VCaP (cell line): ENCODE results near the gene IFNA14.
"Not testable (repeated sequence)": the region's sequence is repeated elsewhere in the genome, so short reads cannot be mapped to it uniquely, and the experiment has no call there.

ENCODE experiments used
- H3K27ac ChIP-seq: fragments of 450-650 bp; 2 replicates; pipeline ENCODE4 v1.5.1; 2017
- TF ChIP-seq, protein P1 (sequence below): fragments of 450-650 bp; conservative IDR thresholded peaks from 2 replicates; pipeline ENCODE4 v1.5.1; 2017; ENCODE audit warnings: mild to moderate bottlenecking, moderate library complexity

The IFNA14 gene

DNA sequence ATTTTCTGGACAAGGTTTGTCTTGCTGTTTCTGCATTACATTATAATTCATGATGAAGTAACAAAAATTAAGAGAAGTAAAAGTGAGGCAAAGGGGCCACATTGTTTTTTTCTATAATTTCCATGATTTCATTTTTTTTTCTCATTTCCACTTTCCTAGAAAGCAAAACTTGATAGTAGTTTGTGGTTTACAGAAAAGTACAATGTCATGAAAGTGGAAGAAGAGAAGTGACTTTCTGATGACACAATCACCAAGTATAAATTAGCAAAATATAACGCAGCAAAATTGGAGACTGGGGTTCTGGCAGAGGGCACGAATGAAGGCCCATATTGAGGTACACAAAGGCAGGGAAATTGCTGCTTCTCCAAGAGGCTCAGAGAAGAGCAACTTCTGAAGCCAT lies 5.0 kb upstream of the IFNA14 start:
- no peak overlapping the region for H3K27ac ChIP-seq
- TF ChIP-seq, protein P1, sequence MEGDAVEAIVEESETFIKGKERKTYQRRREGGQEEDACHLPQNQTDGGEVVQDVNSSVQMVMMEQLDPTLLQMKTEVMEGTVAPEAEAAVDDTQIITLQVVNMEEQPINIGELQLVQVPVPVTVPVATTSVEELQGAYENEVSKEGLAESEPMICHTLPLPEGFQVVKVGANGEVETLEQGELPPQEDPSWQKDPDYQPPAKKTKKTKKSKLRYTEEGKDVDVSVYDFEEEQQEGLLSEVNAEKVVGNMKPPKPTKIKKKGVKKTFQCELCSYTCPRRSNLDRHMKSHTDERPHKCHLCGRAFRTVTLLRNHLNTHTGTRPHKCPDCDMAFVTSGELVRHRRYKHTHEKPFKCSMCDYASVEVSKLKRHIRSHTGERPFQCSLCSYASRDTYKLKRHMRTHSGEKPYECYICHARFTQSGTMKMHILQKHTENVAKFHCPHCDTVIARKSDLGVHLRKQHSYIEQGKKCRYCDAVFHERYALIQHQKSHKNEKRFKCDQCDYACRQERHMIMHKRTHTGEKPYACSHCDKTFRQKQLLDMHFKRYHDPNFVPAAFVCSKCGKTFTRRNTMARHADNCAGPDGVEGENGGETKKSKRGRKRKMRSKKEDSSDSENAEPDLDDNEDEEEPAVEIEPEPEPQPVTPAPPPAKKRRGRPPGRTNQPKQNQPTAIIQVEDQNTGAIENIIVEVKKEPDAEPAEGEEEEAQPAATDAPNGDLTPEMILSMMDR: no peak

DNA sequence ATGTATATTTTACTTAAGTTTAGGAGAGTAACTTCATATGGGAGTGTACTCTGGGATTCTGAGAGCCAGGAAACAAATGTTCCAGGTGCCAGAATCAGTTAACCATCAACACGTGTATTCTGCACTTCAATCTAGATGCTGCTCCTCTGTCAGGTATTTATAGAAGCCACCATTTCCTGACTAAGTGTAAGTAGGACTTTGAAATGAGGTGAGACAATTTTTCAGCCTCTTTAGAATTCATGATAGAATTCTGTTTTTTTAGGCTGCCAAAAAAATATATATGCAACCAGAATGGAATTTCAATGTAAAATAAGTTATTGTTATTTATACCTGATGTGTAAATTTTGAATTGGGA lies 3.5 kb downstream of the IFNA14 start:
- not testable (repeated sequence) for H3K27ac ChIP-seq

DNA sequence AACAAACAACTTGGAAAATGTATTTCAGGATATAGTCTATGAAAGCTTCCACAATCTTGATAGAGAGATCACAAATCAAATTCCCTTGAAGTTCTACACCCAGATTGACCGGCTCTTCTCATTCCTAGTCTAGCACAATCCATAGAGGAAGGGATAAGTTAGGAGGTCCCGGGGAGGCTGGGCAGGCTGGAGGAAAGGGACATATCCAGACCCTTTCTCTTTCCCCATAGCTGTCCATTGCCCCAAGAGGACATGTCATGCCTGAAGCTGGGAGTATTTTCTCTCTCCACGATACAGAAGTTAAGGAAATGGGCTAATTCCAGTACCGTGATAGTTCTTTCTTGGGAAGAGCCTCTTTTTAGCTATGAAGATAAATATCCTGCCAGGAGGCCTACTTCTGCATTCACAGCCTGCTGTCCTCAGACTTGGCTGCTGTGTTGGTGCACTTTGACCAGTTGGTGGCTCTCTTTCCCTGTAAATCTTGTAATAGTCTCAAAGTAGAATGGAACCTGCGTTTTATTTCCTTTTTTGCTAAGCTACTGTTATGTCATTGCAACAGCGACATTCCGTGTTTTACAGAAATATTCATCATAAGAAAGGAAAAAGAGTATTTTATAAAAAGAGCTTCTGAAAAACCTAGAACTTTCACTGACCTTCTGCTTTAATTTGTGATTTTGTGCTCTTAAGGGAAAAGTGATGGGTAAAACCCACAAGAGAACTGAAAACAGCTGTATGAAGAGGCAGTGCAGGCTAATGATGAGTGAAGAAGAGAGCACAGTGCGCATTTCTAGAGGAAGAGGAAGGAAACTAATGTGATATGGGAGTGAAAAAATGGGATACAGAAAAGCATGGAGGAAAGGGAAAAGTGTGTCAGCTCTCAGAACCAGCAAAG lies 4.1 kb downstream of the IFNA14 start:
- TF ChIP-seq, protein P1: peak; percentile 79
- H3K27ac ChIP-seq: not testable (repeated sequence)

DNA sequence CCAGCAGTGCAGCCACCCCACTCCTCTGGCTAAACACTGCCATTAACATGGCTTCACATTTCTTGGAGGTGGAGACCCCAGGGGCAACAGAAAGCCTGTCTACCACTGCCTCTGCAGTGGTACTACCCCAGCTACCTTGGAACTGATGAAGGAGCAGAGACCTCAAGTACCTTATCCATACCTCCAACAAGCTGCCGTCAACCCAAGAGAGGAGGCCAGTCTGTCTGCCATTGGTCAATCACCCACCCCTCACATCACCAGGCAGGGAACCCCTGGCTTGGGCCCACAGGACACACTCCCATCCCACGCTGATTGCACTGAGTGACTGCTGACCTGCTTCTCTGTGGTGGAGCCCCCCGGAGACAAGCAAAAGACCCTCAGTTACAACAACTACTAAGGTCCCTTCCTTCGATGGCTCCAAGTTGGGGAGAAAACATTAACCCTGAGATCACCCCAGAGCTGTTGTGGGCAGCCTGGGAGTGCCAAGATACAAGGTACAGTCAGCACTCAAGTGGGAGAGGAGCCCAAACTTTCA lies 5.6 kb downstream of the IFNA14 start:
- H3K27ac ChIP-seq: no peak overlapping the region
- TF ChIP-seq, protein P1: no peak

DNA sequence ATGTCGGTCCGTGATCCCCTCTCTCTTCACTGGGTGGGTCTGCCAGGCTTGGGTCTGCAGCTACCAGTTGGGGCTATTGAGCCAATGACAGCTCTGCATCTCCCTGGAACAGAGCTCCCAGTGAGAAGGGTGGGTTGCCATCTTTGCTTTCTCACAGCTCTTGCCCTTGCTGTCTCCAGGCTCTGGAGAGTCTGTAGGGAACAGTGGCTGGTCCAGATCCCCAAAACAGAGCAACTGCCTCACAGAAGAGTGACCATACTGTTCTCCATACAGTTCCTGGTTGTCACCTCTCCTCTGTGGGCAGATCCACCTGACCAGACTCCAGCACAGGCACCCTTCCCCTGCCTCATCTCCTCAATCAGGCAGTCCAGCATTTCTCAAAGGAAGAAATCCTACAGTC lies 6.5 kb downstream of the IFNA14 start:
- TF ChIP-seq, protein P1: no peak
- H3K27ac ChIP-seq: no peak overlapping the region

DNA sequence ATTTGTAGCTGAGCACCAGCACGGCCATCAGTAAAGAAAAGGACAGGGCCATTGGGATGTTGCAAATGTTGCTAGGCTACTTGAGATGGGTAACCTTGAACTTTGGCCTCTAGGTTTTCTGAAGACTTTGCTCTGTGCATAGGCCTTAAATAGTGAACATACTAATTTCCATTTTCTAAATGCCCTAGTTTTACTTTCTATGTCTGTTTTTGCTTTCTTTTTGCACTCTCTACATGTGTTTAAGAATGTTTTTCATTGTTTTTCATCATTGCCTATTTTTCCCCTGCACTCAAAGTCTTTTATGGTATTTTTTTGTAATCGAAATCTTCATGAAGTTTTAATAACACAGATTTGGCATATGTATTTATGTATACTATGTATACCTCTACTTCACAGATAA lies 11.7 kb downstream of the IFNA14 start, which contains the start of gene IFNA17:
IFNA17 (minus strand) TSS at position 101 of the 400 bp plus-strand sequence; CDS start at position 52, 49 bp downstream.
- TF ChIP-seq, protein P1: no peak
- H3K27ac ChIP-seq: no peak within 1 kb of the TSS

DNA sequence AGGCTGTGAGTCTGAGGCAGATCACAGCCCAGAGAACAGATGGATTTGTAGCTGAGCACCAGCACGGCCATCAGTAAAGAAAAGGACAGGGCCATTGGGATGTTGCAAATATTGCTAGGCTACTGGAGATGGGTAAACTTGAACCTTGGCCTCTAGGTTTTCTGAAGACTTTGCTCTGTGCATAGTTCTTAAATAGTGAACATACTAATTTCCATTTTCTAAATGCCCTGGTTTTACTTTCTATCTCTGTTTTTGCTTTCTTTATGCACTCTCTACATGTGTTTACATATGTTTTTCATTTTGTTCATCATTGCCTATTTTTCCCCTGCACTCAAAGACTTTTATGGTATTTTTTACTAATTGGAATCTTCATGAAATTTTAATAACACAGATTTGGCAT lies 22.6 kb downstream of the IFNA14 start, which contains the start of gene IFNA16:
IFNA16 (minus strand) TSS at position 101 of the 400 bp plus-strand sequence; CDS start at position 95, 6 bp downstream.
- H3K27ac ChIP-seq: not testable (repeated sequence)

DNA sequence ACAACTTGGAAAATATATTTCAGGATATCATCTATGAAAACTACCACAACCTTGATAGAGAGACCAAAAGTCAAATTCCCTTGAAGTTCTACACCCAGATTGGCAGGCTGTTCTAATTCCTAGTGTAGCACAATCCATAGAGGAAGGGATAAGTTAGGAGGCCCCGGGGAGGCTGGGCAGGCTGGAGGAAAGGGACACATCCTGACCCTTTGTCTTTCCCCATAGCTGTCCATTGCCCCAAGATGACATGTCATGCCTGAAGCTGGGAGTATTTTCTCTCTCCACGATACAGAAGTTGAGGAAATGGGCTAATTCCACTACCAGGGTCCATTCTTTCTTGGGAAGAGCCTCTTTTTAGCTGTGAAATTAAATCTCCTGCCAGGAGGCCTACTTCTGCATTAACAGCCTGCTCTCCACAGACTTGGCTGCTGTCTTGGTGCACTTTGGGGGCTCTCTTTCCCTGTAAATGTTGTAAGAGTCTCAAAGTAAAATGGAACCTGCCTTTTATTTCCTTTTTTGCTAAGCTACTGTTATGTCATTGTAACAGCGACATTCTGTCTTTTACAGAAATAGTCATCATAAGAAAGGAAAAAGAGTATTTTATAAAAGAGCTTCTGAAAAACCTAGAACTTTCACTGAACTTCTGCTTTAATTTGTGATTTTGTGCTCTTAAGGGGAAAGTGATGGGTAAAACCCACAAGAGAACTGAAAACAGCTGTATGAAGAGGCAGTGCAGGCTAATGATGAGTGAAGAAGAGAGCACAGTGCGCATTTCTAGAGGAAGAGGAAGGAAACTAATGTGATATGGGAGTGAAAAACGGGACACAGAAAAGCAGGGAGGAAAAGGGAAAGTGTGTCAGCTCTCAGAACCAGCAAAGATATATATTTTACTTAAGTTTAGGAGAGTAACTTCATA lies 26.1 kb downstream of the IFNA14 start:
- TF ChIP-seq, protein P1: peak; percentile 12; the same call in 1 of the 2 replicates
- H3K27ac ChIP-seq: not testable (repeated sequence)

DNA sequence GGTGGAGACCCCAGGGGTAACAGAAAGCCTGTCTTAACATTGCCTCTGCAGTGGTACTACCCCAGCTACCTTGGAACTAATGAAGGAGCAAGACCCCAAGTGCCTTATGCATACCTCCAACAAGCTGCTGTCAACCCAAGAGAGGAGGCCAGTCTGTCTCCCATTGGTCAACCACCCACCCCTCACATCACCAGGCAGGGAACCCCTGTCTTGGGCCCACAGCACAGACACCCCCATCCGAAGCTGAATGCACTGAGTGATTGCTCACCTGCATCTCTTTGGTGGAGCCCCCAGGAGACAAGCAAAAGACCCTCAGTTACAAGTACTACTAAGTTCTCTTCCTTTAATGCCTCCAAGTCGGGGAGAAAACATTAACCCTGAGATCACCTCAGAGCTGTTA lies 27.6 kb downstream of the IFNA14 start:
- not testable (repeated sequence) for H3K27ac ChIP-seq

DNA sequence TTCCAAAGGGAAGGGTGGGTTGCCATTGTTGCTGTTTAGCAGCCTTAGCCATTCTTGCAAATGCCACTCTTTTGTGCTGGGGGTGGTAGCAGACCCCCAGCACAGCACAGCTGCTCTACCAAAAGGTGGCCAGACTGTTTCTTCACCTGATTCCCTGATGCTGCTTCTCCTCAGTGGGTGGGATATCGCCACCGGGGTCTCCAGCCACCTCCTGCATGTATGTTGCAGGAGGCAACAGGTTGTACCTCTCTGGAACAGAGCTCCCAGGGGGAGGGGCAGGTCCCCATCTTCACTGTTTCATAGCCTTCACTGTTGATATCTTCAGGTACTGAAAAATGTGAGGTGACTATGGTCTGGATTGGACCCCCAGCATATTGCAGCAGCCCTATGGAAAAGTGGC lies 29.0 kb downstream of the IFNA14 start:
- H3K27ac ChIP-seq: not testable (repeated sequence)
